Esophagus squamous epithelium (tissue), 5 donors: Measurements from ENCODE around the gene RAVER1. TPM values are rescaled to one million over a fixed set of nuclear protein-coding genes. Genes with fewer than 3 reads are reported as not detected.

Experiments used
- DNase-seq: peaks from one replicate; lab custom pipeline; 2025; lab: John Stamatoyannopoulos, UW
- H3K27ac ChIP-seq, 4 donors: fragments of 200-600 bp; sonication (generic); one replicate each; pipeline ENCODE4 v1.5.1; 2016 to 2019; ENCODE audit warnings: mild to moderate bottlenecking in 1 of 4
- H3K27me3 ChIP-seq, 4 donors: fragments of 200-600 bp; sonication (generic); 1 replicate in 3 of 4; 2 replicates in 1 of 4; pipeline versions ENCODE4 v1.5.1 to v1.6.0; 2017 to 2021; ENCODE audit warnings: antibody characterized with exemption in 1 of 4
- H3K36me3 ChIP-seq, 3 donors: fragments of 200-600 bp; sonication (generic); one replicate each; pipeline ENCODE4 v1.5.1; 2016 to 2019
- H3K4me1 ChIP-seq, 3 donors: fragments of 200-600 bp; sonication (generic); one replicate each; pipeline ENCODE4 v1.5.1; 2017 to 2019
- H3K4me3 ChIP-seq, 4 donors: fragments of 200-600 bp; sonication (generic); 1 replicate in 3 of 4; 2 replicates in 1 of 4; pipeline ENCODE4 v1.5.1; 2016 to 2019; ENCODE audit warnings: mild to moderate bottlenecking in 2 of 4, moderate library complexity in 1 of 4
- H3K9me3 ChIP-seq, 3 donors: fragments of 200-600 bp; sonication (generic); one replicate each; pipeline ENCODE4 v1.5.1; 2016 to 2019
- POLR2A ChIP-seq, 4 donors: fragments of 450-650 bp; IDR thresholded peaks; one replicate each; pipeline ENCODE4 v1.6.1; 2017; ENCODE audit warnings: antibody characterized with exemption in 4 of 4, mild to moderate bottlenecking in 4 of 4, moderate library complexity in 3 of 4
- WGBS, 2 donors: methylation state at CpG; one replicate each; pipeline ENCODE4 v1.1.5; 2018; 5-methylcytosine and 5-hydroxymethylcytosine counted together
- intact Hi-C: fragments of 100-400 bp; cut with DNase I; formaldehyde crosslinking; loops from one replicate; pipeline ENCODE4 v1.15.0; 2022
- total RNA-seq, 4 donors: library from RNA; depleted of rRNA; stranded (reverse); fragments of >200 nt; gene quantifications; one replicate each; pipeline ENCODE4 v1.1.0, GENCODE V29; 2016
- TF ChIP-seq, protein P1 (sequence below), 6 experiments: fragments of 450-650 bp in 4 of 6; fragments of 200-600 bp in 2 of 6; sonication (generic) in 2 of 6; IDR thresholded peaks; one replicate each; pipeline ENCODE4 v1.5.1; 2016 to 2019; ENCODE audit warnings: antibody characterized with exemption in 6 of 6, mild to moderate bottlenecking in 4 of 6, moderate library complexity in 4 of 6
- donor health status: DM: yes; HTN: yes; CAD: no.

The RAVER1 gene
- total RNA-seq, 4 donors from 2014 or later: 13.8 to 26.8 (median 19.7) TPM

DNA sequence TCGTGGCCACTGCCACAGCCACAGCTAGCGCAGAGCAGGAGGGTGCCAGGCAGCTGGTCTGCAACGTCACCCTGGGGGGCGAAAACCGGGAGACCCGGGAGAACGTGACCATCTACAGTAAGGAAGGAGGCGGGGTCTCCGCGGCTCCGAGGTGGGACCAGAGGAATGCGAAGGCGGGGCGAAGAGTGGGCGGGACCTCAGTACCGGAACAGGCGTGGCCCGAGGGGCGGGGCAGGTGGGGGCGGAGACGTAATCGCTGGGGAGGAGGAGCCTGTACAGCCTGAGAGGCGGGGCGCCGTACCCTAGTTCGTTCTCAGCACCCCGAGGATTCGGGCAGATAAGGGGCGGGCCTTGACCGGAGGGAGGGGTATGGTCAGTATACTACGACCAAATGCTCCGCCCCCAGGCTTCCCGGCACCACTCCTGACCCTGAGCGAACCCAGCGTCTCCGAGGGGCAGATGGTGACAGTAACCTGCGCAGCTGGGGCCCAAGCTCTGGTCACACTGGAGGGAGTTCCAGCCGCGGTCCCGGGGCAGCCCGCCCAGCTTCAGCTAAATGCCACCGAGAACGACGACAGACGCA is 41.0 kb downstream of the RAVER1 start:
- no peaks in the 10 kb centered on the region for H3K9me3 ChIP-seq
- H3K27me3 ChIP-seq: peaks cover 27 to 99% (median 41%) of the 10 kb centered on the region in 4 donors
- intact Hi-C loops: no loop called here
- WGBS, 2 donors: 5 to 8% methylated on average over 10 to 27 of the region's 45 CpGs
- TF ChIP-seq, protein P1, sequence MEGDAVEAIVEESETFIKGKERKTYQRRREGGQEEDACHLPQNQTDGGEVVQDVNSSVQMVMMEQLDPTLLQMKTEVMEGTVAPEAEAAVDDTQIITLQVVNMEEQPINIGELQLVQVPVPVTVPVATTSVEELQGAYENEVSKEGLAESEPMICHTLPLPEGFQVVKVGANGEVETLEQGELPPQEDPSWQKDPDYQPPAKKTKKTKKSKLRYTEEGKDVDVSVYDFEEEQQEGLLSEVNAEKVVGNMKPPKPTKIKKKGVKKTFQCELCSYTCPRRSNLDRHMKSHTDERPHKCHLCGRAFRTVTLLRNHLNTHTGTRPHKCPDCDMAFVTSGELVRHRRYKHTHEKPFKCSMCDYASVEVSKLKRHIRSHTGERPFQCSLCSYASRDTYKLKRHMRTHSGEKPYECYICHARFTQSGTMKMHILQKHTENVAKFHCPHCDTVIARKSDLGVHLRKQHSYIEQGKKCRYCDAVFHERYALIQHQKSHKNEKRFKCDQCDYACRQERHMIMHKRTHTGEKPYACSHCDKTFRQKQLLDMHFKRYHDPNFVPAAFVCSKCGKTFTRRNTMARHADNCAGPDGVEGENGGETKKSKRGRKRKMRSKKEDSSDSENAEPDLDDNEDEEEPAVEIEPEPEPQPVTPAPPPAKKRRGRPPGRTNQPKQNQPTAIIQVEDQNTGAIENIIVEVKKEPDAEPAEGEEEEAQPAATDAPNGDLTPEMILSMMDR (IDR thresholded peaks at IDR 0.05): no peak
- TF ChIP-seq POLR2A (IDR thresholded peaks at IDR 0.05): no peak
- peak overlapping the region; percentile 18 to 66 (median 41) for H3K4me3 ChIP-seq
- H3K36me3 ChIP-seq: no peaks in the 10 kb centered on the region
- peak overlapping the region in 1 of 4 donors; percentile 52 for H3K27ac ChIP-seq
- H3K4me1 ChIP-seq: peaks cover 58 to 95% (median 63%) of the 10 kb centered on the region in 3 donors
- no peak for DNase-seq

DNA sequence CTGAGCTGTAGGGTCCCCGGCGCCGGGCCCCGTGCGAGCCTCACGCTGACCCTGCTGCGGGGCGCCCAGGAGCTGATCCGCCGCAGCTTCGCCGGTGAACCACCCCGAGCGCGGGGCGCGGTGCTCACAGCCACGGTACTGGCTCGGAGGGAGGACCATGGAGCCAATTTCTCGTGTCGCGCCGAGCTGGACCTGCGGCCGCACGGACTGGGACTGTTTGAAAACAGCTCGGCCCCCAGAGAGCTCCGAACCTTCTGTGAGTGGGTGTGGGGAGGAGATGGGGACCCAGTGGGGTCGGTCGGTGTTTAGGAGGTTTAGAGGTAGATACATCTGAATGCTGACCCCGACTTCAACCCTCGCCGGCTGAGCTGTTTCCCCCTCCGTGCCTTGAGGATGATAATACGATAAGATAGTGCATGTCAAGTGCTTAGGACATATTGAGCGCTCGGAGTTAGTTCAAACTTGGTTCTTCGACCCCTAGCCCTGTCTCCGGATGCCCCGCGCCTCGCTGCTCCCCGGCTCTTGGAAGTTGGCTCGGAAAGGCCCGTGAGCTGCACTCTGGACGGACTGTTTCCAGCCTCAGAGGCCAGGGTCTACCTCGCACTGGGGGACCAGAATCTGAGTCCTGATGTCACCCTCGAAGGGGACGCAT is 41.6 kb downstream of the RAVER1 start:
- no peaks in the 10 kb centered on the region for H3K36me3 ChIP-seq
- peak overlapping the region in 2 of 4 donors; percentile 36 to 52 for H3K27ac ChIP-seq
- intact Hi-C loops: no loop called here
- H3K27me3 ChIP-seq: peaks cover 27 to 100% (median 41%) of the 10 kb centered on the region in 4 donors
- TF ChIP-seq, protein P1 (IDR thresholded peaks at IDR 0.05): no peak
- TF ChIP-seq POLR2A (IDR thresholded peaks at IDR 0.05): no peak
- H3K4me3 ChIP-seq: peak overlapping the region; percentile 18 to 66 (median 41)
- no peak for DNase-seq
- 0 to 2% methylated on average over 3 to 11 of the region's 49 CpGs for WGBS, 2 donors
- H3K4me1 ChIP-seq: peaks cover 64 to 100% (median 68%) of the 10 kb centered on the region in 3 donors
- H3K9me3 ChIP-seq: no peaks in the 10 kb centered on the region

DNA sequence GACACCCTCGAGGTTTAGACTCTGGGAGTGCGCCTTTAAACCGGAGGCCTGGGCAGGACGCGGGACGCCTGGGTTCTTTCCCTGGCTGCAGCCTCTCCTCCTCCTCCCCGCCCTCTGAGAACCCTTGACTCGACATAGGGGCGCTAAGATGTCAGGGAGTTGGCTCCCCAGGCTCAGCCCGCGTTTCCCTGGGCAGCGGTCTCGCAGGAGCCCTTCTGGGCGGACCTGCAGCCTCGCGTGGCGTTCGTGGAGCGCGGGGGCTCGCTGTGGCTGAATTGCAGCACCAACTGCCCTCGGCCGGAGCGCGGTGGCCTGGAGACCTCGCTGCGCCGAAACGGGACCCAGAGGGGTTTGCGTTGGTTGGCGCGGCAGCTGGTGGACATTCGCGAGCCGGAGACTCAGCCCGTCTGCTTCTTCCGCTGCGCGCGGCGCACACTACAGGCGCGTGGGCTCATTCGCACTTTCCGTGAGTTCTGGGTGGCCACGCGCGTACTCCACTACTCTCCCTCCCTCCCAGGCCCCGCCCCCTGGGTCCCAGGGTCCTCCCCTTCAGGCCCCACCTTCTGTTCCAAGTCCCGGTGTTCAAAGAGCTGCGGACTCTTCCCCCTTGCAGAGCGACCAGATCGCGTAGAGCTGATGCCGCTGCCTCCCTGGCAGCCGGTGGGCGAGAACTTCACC is 42.3 kb downstream of the RAVER1 start:
- WGBS, 2 donors: 0 to 2% methylated on average over 6 of the region's 57 CpGs
- intact Hi-C loops: no loop called here
- no peaks in the 10 kb centered on the region for H3K36me3 ChIP-seq
- no peak for DNase-seq
- TF ChIP-seq, protein P1 (IDR thresholded peaks at IDR 0.05): no peak
- peak in 1 of 4 donors; percentile 46 for TF ChIP-seq POLR2A (IDR thresholded peaks at IDR 0.05)
- H3K4me1 ChIP-seq: peaks cover 69 to 100% (median 70%) of the 10 kb centered on the region in 3 donors
- no peaks in the 10 kb centered on the region for H3K9me3 ChIP-seq
- peak overlapping the region in 2 of 4 donors; percentile 36 to 52 for H3K27ac ChIP-seq
- peaks cover 27 to 93% (median 41%) of the 10 kb centered on the region in 4 donors for H3K27me3 ChIP-seq
- H3K4me3 ChIP-seq: peak overlapping the region; percentile 18 to 66 (median 41)

DNA sequence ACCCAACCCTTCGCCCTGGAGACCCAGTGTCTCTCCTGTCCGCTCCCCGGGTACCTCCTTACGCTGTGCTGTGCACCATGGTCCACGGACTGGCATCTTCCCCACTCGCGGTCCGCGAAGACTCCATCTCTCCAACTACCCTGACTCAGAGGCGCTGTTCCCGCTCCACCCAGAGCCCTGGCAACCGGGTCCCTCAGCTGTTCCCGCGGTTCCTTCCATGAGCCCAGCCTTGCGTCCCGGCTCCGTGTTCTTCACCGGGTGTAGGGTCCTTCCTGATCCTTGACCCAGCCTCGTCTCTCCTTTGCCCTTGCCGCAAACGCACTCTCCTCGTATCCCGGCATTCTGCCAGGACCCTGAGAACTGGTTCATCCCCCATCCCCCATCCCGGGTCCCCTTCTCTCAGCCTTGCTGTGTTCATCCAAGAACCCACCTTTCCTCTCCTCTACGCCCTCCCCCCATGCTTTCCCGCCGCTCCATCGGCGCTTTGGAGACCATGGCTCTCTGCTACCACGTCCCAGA is 42.9 kb downstream of the RAVER1 start:
- intact Hi-C loops: no loop called here
- H3K27me3 ChIP-seq: peaks cover 24 to 87% (median 39%) of the 10 kb centered on the region in 4 donors
- no peak for DNase-seq

More for the DNA sequence above, 42.9 kb downstream of the RAVER1 start:
- Histone ChIP-seq H3K36me3 (peaks cover 0 to 6% (median 0%) of the 10 kb centered on the region in 3 donors), H3K27ac (peak overlapping the region in 1 of 4 donors; percentile 52), H3K4me1 (peaks cover 66 to 100% (median 70%) of the 10 kb centered on the region in 3 donors), H3K9me3 (no peaks in the 10 kb centered on the region), H3K4me3 (peak overlapping the region; percentile 20 to 66 (median 41))
- WGBS, 2 donors: 1 to 3% methylated on average over 30 of the region's 30 CpGs
- TF ChIP-seq, protein P1 (IDR thresholded peaks at IDR 0.05): no peak
- TF ChIP-seq POLR2A (IDR thresholded peaks at IDR 0.05): no peak
